Rectal smooth muscle tissue (tissue), 1 donor: ENCODE measurements around the gene LSR.

Source experiments
- H3K27ac ChIP-seq: one replicate; pipeline ENCODE4 v1.7.0; 2013; ENCODE audit warnings: low read depth, low read length, inconsistent platforms
- H3K27me3 ChIP-seq: one replicate; pipeline ENCODE4 v1.7.0; 2013; ENCODE audit warnings: low read length; ENCODE audit not compliant: control insufficient read depth, insufficient read depth
- H3K36me3 ChIP-seq: one replicate; pipeline ENCODE4 v1.7.0; 2013; ENCODE audit warnings: low read length; ENCODE audit not compliant: control insufficient read depth, insufficient read depth
- H3K4me1 ChIP-seq: one replicate; pipeline ENCODE4 v1.7.0; 2013; ENCODE audit warnings: low read length; ENCODE audit not compliant: control insufficient read depth, insufficient read depth
- H3K4me3 ChIP-seq: one replicate; pipeline ENCODE4 v1.7.0; 2013; ENCODE audit warnings: low read length
- H3K9ac ChIP-seq: one replicate; pipeline ENCODE4 v1.7.0; 2013; ENCODE audit warnings: low read length

LSR gene, protein sequence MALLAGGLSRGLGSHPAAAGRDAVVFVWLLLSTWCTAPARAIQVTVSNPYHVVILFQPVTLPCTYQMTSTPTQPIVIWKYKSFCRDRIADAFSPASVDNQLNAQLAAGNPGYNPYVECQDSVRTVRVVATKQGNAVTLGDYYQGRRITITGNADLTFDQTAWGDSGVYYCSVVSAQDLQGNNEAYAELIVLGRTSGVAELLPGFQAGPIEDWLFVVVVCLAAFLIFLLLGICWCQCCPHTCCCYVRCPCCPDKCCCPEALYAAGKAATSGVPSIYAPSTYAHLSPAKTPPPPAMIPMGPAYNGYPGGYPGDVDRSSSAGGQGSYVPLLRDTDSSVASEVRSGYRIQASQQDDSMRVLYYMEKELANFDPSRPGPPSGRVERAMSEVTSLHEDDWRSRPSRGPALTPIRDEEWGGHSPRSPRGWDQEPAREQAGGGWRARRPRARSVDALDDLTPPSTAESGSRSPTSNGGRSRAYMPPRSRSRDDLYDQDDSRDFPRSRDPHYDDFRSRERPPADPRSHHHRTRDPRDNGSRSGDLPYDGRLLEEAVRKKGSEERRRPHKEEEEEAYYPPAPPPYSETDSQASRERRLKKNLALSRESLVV

DNA sequence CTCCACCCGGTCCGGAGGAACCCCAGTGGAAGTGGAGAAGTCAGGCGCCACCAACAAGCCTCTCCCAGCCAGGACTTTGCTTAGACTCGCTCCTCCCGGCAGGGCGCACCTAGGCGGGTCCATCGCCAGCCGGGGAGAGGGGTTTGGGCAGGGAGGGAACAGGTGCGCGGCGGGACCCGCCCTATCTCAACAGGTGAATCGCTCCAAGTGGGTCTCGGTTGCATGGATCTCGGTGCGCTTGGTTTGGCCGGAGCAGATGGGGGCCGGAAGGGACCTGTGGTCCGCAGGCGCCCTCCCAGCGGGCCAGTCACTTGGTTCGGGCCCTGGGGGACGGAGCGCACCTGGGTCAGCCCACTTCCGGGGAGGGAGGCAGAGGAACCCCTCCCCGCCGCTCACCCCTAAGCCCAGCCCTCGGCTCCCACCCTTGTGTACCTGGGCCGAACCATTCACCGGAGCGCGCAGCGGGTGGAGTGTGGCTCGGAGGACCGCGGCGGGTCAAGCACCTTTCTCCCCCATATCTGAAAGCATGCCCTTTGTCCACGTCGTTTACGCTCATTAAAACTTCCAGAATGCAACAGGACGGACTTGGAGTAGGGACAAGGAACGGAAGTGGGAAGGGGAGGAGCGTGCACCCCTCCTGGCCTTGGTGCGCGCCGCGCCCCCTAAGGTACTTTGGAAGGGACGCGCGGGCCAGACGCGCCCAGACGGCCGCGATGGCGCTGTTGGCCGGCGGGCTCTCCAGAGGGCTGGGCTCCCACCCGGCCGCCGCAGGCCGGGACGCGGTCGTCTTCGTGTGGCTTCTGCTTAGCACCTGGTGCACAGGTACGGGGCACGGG is at the start of gene LSR:
TSS of gene LSR (plus strand) at position 693 of the 836 bp plus-strand sequence. CDS start at position 714, 21 bp downstream.
- no peak within 1 kb of the TSS for H3K27ac ChIP-seq
- H3K9ac ChIP-seq: peak within 1 kb of the TSS; percentile 30
- peaks cover 7% of the 10 kb centered on the region for H3K27me3 ChIP-seq
- no peaks in the 10 kb centered on the region for H3K4me1 ChIP-seq
- H3K4me3 ChIP-seq: peak within 1 kb of the TSS; percentile 79
- no peaks in the 10 kb centered on the region for H3K36me3 ChIP-seq

DNA sequence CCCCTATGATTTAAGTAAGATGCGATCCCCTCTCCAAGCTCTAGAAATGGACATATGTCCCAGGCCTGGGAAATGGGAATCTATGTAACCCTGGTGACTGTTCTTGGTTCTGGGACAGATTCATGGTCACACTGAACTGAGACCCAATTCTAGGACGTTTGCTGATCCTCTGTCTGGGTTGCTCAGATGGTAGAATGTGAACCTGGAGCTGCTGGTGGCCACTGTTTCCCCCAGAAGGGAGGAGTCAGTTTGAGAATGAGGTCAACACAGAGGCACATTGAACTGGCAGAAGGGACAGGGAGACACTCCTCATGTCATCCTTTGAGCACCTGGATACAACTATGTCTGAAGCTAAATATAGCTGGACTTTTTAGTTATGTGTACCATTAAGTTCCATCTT is 49.3 kb upstream of the LSR start:
- Histone ChIP-seq H3K36me3 (no peaks in the 10 kb centered on the region), H3K27me3 (no peaks in the 10 kb centered on the region), H3K27ac (no peak overlapping the region), H3K4me1 (no peaks in the 10 kb centered on the region), H3K4me3 (no peak overlapping the region), H3K9ac (no peak overlapping the region)

DNA sequence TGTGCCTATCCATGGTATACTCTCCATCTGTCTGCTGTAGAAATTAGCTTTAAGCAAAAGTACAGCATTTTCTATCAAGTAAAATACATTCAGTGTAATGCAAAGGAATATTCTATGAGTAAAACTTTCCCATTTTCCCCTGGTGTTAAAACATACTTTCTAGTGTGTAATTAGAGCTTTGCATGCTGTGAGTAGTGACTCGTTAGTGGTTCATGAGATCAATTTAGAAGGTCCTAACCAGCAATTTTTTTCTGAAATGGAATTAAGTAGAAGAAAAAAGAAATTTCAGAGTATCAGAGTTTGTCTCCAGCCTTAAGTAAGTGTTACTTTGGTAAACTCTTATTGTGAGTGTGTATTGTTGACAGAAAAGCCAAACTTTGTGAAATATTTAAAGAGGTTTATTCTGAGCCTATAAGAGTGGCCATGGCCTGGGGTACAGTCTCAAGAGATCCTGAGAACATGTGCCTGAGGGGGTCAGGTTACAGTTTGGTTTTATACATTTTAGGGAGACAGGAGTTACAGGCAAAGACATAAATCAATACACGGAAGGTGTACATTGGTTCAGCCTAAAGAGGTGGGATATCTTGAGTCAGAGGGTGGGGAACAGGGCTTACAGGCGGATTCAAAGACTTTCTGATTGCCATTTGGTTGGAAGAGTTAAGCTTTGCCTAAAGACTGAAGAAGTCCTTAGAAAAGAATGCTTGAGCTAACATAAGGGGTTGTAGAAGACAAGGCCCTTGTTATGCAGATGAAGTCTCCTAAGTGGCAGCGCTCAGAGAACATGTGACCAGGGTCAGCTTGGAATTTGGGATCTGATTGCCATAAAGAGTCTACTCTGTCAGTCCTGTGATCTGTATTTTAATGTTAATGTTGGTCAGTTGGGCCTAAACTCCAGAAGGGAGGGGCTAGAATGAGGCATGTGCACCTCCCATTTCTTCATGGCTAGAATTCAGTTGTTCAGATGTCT is 45.8 kb upstream of the LSR start:
- Histone ChIP-seq H3K27ac (no peak overlapping the region), H3K36me3 (no peaks in the 10 kb centered on the region), H3K27me3 (no peaks in the 10 kb centered on the region), H3K4me1 (no peaks in the 10 kb centered on the region), H3K9ac (no peak overlapping the region), H3K4me3 (no peak overlapping the region)

DNA sequence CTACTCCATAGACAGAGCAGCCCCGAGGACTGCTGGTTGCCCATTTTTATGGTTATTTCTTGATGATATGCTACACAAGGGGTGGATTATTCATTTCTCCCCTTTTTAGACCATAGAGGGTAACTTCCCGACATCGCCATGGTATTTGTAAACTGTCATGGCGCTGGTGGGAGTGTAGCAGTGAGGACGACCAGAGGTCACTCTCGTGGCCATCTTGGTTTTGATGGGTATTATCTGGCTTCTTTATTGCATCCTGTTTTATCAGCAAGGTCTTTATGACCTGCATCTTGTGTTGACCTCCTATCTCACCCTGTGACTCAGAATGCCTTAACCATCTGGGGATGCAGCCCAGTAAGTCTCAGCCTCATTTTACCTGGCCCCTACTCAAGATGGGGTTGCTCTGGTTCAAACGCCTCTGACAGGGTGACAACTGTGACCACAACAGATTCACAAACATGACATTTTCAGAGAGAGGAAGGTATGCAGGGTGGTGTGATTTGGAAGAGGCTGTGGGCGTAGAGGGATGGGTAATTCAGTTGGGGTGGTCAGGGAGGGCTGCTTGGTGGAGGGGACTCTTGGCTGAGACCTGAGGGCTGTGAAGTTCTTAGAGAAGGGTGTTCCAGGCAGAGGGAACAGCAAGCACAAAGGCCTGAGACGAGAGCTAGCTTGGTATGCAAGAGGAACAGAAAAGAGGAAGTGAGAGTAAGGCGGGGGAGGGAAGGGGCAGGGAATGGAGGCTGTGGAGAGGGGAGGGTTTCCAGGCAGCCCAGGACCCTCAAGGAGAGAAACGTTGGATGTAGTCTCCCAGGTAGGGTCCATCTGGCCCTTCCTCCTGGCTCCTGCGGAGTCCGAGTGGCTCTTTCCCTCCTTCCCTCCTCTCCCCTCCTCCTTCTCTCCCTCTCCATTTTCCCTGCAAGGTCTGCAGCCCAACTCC is 43.7 kb upstream of the LSR start:
- Histone ChIP-seq H3K27ac (no peak overlapping the region), H3K36me3 (no peaks in the 10 kb centered on the region), H3K4me3 (no peak overlapping the region), H3K27me3 (no peaks in the 10 kb centered on the region), H3K9ac (no peak overlapping the region), H3K4me1 (no peaks in the 10 kb centered on the region)

DNA sequence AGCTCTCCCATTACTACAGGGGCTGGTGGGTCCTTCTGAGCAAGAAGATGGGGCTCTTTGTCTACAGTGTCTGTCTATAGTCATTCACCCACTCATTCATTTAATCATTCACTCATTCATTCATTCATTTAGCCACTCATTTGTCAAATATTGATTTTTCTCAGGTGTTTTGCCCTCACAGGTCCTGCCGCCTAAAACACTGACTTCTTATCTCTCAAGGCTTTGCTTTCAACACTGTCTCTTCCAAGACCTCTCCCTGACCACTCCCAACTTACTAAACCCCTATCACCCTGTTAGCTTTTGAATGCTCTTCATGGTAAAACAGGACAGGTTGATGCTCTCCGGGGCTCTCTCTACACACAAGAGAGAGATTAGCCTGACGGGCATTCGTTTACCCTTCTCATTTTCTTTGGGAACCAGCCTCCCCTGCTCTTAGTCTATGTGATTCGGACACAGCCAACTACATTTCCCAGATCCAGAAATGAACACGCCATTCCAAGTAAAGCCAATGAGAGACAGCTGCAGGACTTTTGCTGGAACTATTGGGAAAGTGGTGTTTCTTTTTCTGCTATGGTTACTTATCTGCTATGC is 43.0 kb upstream of the LSR start:
- H3K27ac ChIP-seq: no peak overlapping the region
- no peak overlapping the region for H3K4me3 ChIP-seq
- no peaks in the 10 kb centered on the region for H3K27me3 ChIP-seq
- no peak overlapping the region for H3K9ac ChIP-seq
- no peaks in the 10 kb centered on the region for H3K4me1 ChIP-seq
- H3K36me3 ChIP-seq: no peaks in the 10 kb centered on the region

DNA sequence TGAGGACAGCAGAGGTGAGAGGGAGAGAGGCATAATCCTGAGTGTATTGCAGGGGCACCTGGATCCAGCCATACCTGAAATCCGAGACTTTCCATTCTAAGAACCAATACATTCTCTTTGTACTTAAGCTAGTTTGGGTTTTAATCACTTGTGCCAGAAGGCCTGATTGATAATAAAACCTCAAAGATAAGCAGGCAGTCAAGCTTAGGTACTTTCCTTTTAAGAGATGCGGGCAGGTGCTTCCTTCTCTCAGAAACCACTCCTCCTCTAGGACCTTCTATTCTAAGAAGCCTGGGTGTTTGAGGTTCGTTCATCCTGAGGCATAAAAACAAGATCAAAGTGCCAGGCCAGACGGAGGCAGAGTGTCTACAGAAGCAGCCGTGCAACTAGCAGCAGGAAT is 42.4 kb upstream of the LSR start:
- H3K27me3 ChIP-seq: no peaks in the 10 kb centered on the region
- no peak overlapping the region for H3K4me3 ChIP-seq
- no peaks in the 10 kb centered on the region for H3K4me1 ChIP-seq
- no peak overlapping the region for H3K9ac ChIP-seq
- H3K27ac ChIP-seq: no peak overlapping the region
- no peaks in the 10 kb centered on the region for H3K36me3 ChIP-seq

DNA sequence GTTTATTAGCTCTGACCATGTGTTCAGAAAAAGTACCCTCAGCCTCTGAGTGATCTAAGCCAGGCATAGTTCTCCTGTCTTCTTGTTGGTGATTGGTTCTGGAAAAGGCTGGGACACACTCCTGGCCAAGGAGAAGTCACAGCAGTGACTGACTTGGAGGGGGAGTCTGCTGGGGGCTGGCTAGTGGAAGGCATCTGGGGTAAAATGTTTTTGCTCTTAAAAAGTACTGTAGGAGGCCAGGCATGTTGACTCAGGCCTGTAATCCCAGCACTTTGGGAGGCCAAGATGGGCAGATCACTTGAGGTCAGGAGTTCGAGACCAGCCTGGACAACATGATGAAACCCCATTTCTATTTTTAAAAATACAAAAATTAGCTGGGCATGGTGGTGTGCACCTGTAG is 41.9 kb upstream of the LSR start:
- Histone ChIP-seq H3K4me3 (no peak overlapping the region), H3K27me3 (no peaks in the 10 kb centered on the region), H3K27ac (no peak overlapping the region), H3K36me3 (no peaks in the 10 kb centered on the region), H3K4me1 (no peaks in the 10 kb centered on the region), H3K9ac (no peak overlapping the region)

DNA sequence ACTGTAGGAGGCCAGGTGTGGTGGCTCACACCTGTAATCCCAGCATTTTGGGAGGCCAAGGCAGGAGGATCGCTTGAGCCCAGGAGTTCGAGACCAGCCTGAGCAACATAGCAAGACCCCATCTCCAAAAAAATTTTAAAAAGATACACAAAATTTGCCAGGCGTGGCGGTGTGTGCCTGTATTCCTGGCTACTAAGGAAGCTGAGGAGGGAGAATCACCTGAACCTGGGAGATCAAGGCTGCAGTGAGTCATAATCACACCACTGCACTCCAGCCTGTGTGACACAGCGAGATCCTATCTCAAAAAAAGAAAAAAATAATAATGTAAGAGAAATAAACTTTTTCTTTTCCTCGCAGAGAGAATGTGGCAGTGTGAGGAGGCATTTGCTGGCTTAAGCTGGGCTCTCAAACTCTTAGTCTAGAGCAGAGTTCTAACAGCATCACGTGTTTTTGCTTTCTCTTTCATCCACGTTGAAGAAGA is 41.4 kb upstream of the LSR start:
- Histone ChIP-seq H3K27me3 (no peaks in the 10 kb centered on the region), H3K4me3 (no peak overlapping the region), H3K36me3 (no peaks in the 10 kb centered on the region), H3K4me1 (no peaks in the 10 kb centered on the region), H3K27ac (no peak overlapping the region), H3K9ac (no peak overlapping the region)

DNA sequence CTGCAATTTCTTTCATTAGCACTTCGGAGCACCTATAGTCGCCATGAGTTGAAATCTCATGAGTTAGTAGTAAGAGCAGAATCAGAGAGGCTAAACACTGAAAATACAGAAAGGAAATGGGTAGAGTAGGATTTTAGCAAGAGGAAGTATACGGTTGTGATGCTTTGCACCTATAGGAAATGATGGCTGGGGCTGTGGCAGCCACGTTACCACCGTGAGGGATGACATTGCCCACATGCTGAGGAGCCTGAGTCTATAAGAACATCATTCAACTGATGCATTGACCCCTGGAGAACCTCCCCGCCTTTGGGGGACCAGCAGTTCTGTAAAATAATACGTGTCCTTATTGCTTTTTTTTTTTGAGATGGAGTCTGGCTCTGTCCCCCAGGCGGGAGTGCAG is 40.7 kb upstream of the LSR start:
- Histone ChIP-seq H3K27me3 (no peaks in the 10 kb centered on the region), H3K4me1 (no peaks in the 10 kb centered on the region)

DNA sequence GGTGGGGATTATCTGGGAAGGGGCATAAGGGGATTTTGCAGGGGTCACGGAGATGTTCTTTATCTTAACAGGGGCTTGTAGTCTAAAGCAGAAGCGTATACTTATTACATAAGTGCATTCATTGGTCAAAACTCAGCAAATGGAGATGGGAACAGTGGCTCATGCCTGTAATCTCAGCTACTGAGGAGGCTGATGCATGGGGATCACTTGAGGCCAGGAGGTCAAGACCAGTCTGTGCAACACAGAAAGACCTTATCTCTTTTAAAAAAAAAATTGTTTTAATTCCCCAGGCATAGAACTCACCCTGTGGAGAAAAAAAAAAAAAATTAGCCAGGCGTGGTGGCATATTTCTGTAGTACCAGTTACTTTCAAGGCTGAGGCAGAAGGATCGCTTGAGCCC is 39.2 kb upstream of the LSR start:
- Histone ChIP-seq H3K36me3 (no peaks in the 10 kb centered on the region), H3K9ac (no peak overlapping the region), H3K4me3 (no peak overlapping the region), H3K27me3 (no peaks in the 10 kb centered on the region), H3K27ac (no peak overlapping the region), H3K4me1 (peaks cover 4% of the 10 kb centered on the region)

More for the DNA sequence above, 40.7 kb upstream of the LSR start:
- Histone ChIP-seq H3K27ac (no peak overlapping the region), H3K36me3 (no peaks in the 10 kb centered on the region), H3K9ac (no peak overlapping the region), H3K4me3 (no peak overlapping the region)
